ENCODE measurements around the gene PTPRD.

Gene PTPRD

DNA sequence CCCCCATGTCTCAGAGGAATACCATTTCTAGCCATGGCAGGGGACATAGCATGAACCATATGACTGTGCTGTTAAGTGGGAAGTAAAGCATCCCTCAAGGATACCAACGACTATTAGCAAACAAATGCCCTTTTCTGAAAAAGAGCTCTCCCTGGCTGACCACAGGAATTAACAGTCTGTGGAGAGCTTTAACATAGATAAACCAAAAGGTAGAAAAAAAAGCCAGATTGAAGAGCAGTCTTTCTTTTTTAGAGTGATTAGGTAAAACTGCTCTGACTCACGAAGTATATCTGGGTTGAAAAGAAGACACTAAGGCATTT is 2280.5 kb downstream of the PTPRD start:
- DNase-seq = no peak

DNA sequence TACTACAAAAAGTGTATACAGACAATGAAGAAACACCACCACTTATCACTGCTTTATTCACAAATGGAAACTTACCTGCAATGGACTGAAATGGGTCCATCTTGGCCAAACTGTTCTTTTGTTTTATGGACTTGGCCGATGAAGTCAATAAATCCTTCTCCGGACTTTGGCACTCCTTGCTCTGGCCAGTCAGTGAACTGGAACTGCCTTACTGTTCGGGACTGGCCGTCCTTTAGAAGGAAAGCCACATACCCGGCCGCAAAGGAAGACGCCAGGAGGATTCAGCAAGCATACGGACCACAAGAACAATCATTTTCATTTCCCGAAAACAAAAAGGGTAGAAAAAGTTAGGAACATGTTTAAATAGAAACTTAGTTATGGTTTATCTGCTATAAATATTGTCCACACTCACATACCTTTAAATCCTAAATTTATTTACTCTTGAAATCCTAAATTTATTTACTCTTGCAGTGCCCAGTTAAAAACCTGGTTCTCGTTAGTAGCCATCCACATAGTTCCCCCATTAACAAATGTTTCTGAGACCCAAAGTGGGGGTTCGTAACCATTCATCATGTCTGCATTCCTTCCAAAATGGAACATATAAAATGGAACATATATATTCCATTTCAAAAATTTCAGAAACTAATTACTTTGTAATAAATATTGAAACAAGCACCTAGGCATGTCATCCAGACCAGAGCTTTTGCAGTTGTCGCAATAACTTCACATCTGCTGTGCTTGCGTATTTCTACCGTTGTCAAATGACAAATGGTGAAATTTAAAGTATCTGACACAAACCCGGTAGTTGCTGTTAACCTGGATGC is 2281.1 kb downstream of the PTPRD start:
- DNase-seq = no peak

DNA sequence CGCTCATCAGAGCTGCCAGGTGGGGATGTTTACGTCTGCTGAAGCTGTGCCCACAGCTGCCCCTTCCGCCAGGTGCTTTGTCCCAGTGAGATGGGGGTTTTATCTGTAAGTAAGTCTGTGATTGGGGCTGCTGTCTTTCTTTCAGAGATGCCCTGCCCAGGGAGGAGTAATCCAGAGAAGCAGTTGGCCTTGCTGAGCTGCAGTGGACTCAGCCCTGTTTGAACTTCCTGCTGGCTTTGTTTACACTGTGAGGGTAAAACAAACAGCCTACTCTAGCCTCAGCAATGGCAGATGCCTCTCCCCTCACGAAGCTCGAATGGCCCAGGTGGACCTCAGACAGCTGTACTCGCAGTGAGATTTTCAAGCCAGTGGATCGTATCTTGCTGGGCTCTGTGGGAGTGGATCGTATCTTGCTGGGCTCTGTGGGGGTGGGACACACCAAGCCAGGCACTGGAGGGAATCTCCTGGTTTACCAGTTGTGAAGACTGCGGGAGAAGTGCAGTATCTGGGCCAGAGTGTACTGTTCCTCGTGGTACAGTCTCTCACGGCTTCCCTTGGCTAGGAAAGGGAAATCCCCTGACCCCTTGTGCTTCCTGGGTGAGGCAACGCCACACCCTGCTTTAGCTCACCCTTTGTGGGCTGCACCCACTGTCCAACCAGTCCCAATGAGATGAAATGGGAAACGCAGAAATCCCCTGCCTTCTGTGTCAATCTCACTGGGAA is 2283.1 kb downstream of the PTPRD start:
- DNase-seq = no peak

DNA sequence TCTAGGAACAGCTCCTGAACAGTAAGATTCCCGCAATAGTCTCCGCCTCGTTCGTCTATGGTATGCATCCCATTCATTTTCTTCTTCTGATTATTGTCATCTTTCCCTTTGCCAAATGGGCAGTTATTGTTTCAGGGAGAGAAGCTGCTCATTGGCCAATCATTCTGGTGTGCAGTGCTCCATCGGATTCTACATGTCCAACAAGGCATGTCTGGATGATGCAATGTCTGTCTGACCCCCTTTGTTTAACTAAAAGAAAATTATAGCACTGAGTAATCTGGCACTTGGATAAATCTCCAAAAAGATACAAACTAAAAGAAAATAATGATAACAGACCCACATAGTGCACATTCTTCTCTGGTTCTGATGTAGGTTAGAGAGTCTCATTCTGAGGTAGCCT is 2297.6 kb downstream of the PTPRD start:
- DNase-seq = no peak

DNA sequence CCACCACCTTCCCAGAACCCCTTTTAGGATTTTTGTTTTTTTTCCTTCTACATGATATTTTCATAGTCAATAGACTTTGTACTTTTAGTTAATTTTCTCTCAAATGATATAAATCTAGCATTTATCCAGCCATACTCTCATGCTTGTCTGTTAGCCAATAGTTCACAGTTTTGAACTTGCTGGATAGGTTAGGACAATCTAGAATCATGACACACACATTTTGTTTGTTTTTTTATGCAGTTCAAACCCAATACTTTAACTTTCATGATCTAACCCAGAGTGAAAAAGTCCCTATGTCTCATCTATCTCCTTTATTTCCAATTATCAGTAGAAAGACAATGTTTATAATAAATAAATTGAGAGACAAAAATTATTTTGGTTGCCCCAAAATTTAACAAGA is 2303.5 kb downstream of the PTPRD start:
- no peak for DNase-seq

DNA sequence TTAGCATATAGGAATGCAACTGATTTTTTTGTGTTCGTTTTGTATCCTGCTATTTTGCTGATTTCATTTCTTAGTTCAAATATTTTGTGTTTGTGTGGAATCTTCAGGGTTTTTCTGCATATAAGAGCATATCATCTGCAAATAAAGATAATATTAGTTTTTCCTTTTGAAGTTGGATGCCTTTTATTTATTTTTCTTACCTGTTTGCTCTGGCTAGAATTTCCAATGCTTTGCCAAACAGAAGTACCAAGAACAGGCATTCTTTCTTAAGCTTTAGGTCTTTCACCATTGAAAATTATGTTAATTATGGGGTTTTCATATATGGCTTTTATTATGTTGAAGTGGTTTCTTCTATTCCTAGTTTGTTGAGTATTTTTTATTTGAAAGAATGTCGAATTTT is 2308.1 kb downstream of the PTPRD start:
- no peak for DNase-seq

DNA sequence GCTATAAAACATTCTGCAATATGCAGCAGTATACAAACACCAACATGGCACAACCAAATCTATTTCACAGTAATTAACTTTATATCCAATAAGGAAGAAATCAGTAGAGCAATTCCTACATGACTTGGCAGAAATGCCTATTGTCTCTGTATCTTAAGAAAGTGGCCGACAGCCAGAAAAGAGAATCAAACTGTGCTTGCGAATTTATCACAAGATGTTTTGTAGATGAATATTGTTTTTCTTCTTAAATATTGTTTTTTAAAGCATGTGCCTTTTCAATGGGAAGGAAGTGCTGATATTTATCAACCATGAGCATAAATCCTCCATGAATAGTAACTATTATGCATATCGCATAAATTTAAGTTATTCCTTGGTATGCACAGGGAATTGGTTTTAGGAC is 2311.5 kb downstream of the PTPRD start:
- no peak for DNase-seq

DNA sequence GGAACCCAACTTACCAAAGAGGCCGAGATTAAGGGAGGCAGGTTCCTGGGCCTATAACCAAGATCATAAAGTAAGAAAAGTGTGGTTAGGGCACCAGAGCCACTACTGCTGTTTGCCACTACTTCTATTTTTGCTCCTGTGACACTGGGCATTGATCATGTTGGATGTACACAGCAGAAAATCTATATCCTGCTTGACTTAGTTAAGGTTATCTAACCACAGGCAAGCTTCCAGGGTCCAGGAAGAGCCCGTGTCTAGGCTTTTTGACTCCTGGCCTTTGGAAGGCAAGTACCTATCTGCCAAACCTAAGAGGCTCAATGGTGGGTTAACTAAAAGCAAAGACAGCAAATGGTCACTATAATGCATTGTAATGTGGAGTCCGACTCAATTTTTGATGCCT is 2315.8 kb downstream of the PTPRD start:
- DNase-seq = no peak

DNA sequence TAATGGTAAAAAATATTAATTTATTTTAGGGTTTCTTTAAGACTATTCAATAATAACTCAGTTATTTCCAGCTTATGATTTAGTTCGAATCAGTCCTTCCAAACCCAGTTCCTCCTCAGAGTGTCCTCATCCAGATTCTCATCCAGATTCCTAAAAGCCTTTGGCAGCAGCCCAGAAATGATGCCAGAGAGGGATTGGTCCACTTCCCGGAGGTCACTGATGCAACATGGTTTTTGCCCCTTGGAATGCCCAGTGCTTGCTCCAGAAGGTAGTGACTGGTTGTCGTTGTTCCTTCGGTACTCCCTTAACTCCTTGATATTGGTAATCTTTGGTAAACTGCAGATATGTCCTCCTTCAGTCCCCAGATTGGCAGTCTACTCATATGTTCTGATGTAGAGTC is 2320.1 kb downstream of the PTPRD start:
- DNase-seq = no peak

DNA sequence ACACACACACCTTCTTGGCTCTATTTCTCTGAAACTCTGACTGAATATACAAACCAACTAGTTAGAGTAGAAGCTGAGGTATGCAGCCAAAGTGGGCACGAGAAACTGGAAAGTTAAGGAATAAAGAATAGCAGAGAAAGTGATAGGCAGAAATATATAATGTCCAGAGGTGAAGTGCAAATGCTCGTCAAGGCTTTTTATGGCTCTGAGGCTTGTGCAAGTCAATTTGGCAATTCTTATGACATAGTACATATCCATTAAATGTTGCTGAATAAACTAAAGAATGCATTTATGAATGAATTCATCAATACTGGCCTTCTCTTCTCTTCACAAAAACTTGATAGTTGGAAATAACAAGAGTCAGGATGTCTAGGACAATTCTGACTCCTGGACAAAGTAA is 2323.1 kb downstream of the PTPRD start:
- DNase-seq = no peak

DNA sequence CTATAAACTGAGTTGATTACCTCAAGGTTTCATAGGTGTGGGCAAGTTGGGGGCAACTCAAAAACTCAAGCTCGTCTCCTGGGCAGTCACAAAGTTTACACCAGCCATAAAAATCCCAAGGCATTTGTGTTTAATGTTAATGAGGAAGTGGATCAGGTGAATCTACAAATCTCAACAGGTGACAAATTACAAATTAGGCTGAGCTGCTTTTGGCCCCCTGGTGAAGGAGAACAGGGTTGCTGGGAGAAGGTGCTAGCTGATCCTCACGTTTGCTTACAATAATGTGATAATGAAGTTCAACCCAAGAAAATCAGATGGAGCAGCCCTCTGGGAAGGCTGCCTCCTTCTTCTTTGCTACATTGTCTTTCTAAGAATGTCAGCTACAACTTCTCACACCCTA is 2324.8 kb downstream of the PTPRD start:
- no peak for DNase-seq

DNA sequence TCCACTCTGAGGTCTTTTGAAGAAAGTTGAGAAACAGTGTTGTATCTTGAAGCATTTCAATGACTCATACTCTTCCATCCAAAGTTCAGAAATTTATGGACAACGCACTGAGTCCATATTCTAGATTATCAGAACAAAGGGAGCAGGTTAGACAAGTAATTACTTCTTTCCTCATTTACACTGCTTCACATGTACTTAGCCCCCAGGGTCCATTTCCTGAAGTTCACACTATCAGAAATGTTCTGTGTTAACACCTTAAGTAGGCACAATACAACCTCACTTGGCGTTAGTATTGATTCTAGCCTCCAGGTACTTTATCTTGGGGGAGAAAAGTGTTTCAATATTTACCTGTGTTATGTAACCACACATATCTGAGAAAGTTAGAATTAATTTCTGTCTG is 2325.3 kb downstream of the PTPRD start:
- DNase-seq = no peak

DNA sequence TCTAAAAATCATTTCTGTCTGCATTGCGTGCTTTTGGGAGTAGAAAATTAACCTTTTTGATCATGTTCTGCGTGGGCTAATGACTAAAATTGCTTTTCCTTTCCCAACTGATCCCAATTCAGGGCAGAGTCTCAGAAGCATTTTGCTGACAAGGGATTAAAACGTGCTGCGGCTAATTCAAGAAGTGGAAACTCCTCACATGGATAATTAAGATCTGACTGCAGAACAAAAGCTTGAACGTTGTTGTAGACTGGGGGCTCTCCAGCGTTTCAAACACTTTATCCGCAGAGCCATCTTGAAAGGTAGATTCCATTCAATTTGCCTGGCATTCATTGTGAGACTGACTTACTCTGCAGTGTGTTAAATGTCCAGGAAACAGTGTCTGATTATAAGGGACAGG is 2327.9 kb downstream of the PTPRD start:
- DNase-seq = no peak

DNA sequence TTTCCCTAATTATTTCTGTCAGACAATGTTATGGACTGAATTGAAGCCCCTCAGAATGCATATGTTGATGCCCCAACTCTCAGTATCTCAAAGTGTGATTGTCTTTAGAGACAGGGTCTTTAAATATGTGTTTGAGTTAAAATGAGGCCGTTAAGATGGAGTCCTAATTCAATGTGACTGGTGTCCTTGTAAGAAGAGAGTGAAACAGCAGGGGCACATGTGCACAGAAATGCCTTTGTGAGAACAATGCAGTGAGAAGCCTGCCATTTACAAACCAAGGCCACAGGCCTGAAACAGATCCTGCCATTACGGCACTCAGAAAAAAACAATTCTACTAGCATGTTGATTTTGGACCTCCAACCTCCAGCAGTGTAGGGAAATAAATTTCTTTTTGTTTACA is 2330.3 kb downstream of the PTPRD start:
- no peak for DNase-seq

DNA sequence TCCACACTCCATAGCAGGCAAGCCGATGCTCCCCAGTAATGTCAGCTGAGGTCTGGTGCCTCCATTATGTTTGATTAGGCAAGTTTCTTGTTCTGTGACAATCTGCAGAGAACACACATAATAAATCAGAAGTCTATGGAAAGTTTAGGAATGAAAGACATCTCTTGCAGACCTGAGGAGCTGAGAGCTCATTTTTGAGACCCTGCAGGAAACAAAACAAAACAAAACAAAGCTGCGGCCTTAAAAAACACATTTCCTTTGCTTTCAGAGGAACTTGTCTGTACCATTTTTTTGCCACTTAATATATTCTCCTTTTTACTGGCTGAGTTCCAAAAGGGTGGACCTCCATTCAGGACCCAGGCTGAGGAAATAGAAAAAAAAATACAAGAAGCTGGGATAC is 2332.0 kb downstream of the PTPRD start:
- no peak for DNase-seq

DNA sequence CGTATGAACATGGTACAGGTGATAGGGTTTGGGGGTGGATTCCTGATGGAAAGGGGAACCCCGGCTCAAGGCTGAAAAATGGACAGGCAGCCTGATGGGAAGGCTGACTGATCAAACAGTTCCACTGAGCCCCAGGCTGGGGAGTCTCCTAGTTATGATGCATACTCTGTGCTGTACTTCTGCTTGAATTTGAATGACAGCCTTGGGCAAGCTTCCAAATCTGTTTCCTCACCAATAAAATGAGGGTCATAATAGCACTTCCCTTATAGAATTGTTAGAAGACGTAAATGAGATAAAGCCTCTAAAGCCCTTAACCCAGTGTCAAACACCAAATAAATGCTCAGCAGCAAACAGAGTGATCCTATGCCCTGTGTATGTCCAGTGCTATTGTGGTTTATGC is 2334.8 kb downstream of the PTPRD start:
- no peak for DNase-seq

DNA sequence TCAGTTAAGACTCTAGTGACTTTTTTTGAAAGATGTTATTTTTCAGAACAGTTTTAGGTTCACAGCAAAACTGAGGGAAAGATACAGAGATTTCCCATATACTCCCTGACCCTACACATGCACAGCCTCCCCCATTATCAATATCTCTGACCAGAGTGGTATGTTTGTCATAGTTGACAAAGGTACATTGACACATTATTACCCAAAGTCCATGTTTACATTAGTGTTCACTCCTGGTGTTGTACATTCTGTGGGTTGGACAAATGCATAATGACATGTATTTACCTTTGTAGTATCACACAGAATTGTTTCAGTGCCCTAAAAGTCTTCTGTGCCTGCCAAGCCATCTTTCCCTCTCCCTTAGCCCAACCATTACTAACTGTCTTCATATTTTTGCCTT is 2342.6 kb downstream of the PTPRD start:
- DNase-seq = no peak

DNA sequence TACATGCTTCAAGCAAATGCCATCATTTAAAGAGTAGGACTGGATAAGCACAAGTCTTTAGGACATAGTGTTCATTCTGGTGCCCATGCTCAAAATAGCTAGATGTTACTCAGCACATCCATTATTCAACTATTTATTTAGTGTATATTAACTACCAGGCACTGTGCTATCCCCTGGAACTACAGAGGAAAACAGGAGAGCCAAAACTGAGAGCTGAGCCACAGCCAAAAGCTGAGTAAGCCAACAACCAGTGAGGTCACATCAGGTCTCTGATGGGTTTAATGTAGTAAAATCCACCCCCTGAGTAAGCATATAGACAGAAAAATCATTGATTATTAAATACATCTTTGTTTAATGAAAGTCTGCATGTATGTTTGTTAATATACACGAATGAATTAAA is 2343.9 kb downstream of the PTPRD start:
- no peak for DNase-seq

DNA sequence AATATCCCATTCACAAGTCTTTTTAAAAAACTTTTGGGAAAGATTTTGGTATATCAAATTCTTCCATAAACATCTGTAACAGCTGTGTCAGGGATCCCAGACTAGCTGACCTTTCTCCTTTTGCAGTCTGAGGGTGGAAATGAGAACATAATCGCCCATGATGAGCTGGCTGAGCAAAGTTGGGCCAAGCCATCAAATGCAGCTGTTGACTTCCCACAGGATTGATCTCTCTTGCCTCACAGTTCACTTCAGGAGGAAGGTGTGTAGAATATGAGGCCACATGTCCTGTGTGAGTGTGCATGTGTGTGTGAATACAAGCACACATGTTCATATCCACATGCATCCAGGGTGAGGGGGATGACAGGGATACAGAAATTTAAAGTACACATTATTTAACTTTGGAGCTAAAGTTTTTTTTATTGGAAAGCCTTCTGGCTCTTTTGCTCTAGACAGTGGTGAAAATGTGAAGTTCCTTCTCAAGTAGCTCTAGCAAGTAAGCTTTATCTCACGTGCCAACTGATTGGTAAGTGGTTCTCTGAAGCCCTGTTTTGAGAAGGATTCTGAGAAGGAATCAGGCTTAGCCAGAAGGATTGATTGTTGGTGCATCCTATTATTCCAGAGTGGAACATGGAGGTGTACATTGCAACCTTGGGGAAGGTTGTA is 2344.5 kb downstream of the PTPRD start:
- no peak for DNase-seq

DNA sequence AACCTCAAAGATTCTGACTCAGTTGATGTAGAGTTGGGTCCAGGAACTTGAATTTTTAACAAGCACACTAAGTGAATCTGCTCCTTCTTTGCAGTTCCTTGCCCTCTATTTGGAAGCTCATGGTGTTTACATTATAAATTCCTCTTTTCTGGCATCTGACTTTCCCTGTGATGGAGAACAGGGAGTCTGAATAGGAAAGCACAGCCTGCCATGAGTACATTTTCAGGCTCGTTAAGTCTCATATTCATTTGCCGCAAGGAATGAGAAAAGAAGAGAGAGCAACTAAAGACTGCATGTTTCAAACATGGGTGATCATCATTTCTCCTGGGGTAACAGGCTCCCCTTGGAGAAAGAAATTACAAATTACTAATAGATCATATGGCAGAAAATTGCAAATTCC is 2345.2 kb downstream of the PTPRD start:
- no peak for DNase-seq

DNA sequence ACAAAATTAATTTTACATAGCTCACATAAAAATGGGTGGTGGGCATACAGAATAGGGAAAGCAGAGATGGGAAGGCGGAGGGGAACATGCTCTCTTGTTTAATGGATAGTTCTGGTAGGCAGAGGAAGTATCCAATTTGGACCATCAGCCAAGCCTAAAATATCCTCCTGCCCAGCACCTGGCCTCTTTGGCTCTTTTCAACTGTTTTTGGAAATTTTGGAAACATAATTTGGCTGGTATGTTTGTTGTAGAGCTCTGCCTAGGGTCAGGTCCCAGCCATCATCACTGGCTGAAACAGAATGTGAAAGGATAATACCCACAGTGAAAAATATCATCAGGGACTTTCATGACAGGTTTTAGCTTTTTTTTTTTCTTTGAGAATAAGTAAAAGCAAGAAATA is 2345.9 kb downstream of the PTPRD start:
- DNase-seq = no peak

DNA sequence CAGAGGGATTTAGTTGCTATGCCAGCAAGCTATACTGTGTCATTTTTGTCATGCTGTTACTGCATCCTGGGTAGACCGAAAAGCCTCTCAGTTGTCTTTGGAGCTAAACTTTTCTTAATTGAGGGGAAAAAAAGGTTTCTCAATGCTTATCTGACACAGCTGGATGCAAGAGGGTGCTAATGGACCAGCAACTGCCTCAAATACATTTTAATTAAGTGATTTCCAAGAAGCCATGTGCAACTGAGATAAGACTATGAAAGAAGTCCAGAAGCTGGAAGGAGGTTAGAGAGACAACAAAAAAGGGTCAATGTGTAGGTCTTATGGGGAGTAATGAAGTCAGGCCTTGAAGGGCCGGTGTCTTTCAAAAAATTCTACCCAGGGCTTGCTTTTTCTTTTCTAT is 2347.5 kb downstream of the PTPRD start:
- DNase-seq = no peak
